ENCODE data around the gene TCF20. TPM values are rescaled to one million over a fixed set of nuclear protein-coding genes. Genes with fewer than 3 reads are reported as not detected.

The TCF20 gene
- total and polyA plus RNA-seq, 12 donors: 4.2 to 18.8 (median 14.0) TPM

DNA sequence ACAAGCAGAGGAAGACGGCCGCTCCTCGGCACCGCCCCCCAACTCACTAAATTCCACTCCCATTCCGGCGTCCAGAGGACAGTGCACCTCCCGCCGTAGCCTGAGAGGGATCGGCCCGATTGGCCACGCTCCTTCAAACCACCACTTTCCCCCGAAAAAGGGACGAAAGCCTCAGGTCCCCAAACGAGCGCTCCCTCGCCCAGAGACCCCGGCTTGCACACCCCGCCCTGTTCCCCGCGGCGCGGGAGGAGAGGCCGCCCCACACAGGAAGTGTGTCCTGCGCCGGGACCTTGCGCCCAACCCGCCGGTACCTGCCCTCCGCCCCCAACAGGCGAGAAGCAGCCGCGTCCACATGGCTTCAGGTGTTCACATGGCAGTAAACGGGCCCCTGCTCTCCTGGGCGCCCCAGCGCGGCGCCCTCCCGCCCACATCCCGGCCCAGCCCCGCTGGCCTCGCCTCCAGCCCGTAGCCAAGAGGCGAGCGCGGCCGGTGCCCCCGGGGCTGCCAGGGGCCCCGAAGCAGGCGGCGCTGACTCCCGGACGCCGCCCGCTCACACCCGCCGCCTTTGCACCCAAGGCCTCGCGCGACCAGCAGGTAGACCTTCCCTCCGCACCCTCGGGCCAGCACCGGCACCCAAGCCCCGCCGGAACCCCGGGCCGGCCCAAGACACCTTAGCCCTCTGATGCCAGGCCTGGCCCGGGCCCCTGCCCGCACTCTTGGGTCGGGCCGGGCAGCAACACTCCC is 849 bp downstream of the TCF20 start:
- Histone ChIP-seq H3K4me3 (peak overlapping the region; percentile 68 to 100 (median 98)), H3K36me3 (no peaks in the 10 kb centered on the region), H3K27ac (peak overlapping the region; percentile 46 to 91 (median 82)), H3K27me3 (no peaks in the 10 kb centered on the region), H3K4me1 (peaks cover 6 to 37% (median 17%) of the 10 kb centered on the region in 9 donors), H3K9me3 (no peaks in the 10 kb centered on the region)
- 0% methylated on average over 68 to 70 of the region's 70 CpGs for WGBS, 2 donors
- TF ChIP-seq CTCF (IDR thresholded peaks at IDR 0.05): peak in 1 of 9 donors; percentile 13
- ATAC-seq: peak; percentile 54 to 72 (median 63)
- intact Hi-C loops (cut with DNase I): loop anchor here in 4 of 10 donors (5.0 to 10.0 kb wide), 2 partner anchors 165 to 168 kb away; partner anchors contain the start of gene NFAM1 (in 3 of the 4)
- DNase-seq: peak; percentile 27 to 51

- ATAC-seq (no peak), DNase-seq (no peak)
- TF ChIP-seq CTCF (IDR thresholded peaks at IDR 0.05): no peak
- H3K9me3 ChIP-seq: no peaks in the 10 kb centered on the region
- no peaks in the 10 kb centered on the region for H3K27me3 ChIP-seq
- intact Hi-C loops (cut with DNase I): loop anchor here in 1 of 10 donors (5.0 kb wide), 1 partner anchor 168 kb away; no protein-coding TSS in a partner anchor
- H3K4me3 ChIP-seq: peak overlapping the region; percentile 68 to 100 (median 98)
- H3K36me3 ChIP-seq: no peaks in the 10 kb centered on the region
- 22 to 34% methylated on average over 9 of the region's 9 CpGs for WGBS, 2 donors
- H3K27ac ChIP-seq: peak overlapping the region in 5 of 10 donors; percentile 53 to 91 (median 85)
- H3K4me1 ChIP-seq: peaks cover 6 to 37% (median 17%) of the 10 kb centered on the region in 9 donors
Observed at GRCh38 chr22:42268852-42269410, 1.5 kb downstream of the TCF20 start.

- DNase-seq (no peak), ATAC-seq (no peak)
- Histone ChIP-seq H3K4me1 (peaks cover 3 to 48% (median 17%) of the 10 kb centered on the region in 9 donors), H3K27ac (no peak overlapping the region), H3K36me3 (no peaks in the 10 kb centered on the region), H3K27me3 (no peaks in the 10 kb centered on the region), H3K4me3 (no peak overlapping the region), H3K9me3 (no peaks in the 10 kb centered on the region)
- 81 to 89% methylated on average over 2 of the region's 2 CpGs for WGBS, 2 donors
- intact Hi-C loops (cut with DNase I): loop anchor here in 1 of 10 donors (5.0 kb wide), 1 partner anchor 172 kb away; no protein-coding TSS in a partner anchor
- TF ChIP-seq CTCF (IDR thresholded peaks at IDR 0.05): no peak
Observed at GRCh38 chr22:42265321-42265720, 5.1 kb downstream of the TCF20 start.

- Histone ChIP-seq H3K4me3 (no peak overlapping the region), H3K4me1 (peaks cover under 1 to 42% (median 26%) of the 10 kb centered on the region in 9 donors), H3K9me3 (no peaks in the 10 kb centered on the region), H3K27ac (no peak overlapping the region), H3K27me3 (no peaks in the 10 kb centered on the region), H3K36me3 (no peaks in the 10 kb centered on the region)
- TF ChIP-seq CTCF (IDR thresholded peaks at IDR 0.05): no peak
- WGBS, 2 donors: 91 to 93% methylated on average over 5 of the region's 5 CpGs
- intact Hi-C loops (cut with DNase I): no loop called here
- DNase-seq (no peak), ATAC-seq (no peak)
Observed at GRCh38 chr22:42263944-42264343, 6.5 kb downstream of the TCF20 start.
